GM12891 (cell line): ENCODE data around the gene XKR8.

Experiments
- PAX5 ChIP-seq: IDR thresholded peaks from 2 replicates; pipeline ENCODE4 v1.6.1; 2011; ENCODE audit warnings: low read length, moderate library complexity, mild to moderate bottlenecking; ENCODE audit not compliant: insufficient read depth, severe bottlenecking
- POLR2A ChIP-seq: IDR thresholded peaks from 2 replicates; pipeline ENCODE4 v1.6.1; 2011; ENCODE audit warnings: low read depth, low read length, control low read depth
- POLR2AphosphoS5 ChIP-seq: IDR thresholded peaks from 2 replicates; pipeline ENCODE4 v1.6.1; 2011; ENCODE audit warnings: low read depth, low read length, control low read depth
- SPI1 ChIP-seq: IDR thresholded peaks from 2 replicates; pipeline ENCODE4 v1.6.1; 2011; ENCODE audit warnings: low read depth, low read length, control low read depth
- TAF1 ChIP-seq: IDR thresholded peaks from 2 replicates; pipeline ENCODE4 v1.6.1; 2011; ENCODE audit warnings: low read depth, low read length, control low read depth

DNA sequence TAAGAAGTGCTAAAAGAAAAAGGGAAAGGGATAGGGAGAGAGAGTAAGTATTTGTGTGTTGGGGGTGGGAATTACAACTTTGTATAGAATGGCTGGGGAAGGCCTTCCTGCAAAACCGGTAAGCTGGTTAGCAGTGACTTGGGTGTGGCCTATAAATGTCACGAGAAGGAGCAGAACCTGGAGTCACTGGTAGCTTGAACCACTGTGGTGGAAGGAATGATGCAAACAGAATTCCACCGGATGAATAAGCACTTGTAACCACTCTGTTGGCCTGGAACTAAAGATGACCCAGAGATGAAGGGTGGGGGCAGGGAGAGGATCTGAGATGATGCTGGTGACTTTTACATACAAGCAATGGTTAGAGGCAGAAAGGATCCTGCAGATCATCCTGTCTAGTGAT lies 8.9 kb downstream of the XKR8 start:
- no peak for TF ChIP-seq POLR2A
- TF ChIP-seq TAF1 = no peak
- no peak for TF ChIP-seq SPI1
- TF ChIP-seq POLR2AphosphoS5 = no peak
- TF ChIP-seq PAX5 = no peak
